ENCODE results near the gene TENM3.

Gene TENM3

GRCh38 chr4:182288534-182288933, 45.3 kb downstream of the TENM3 start:
- DNase-seq (ENCODE audit: low read depth in 2 of 2): no peak

- DNase-seq (ENCODE audit: low read depth in 2 of 2): no peak
Observed at GRCh38 chr4:182289809-182290208, 46.6 kb downstream of the TENM3 start.

- DNase-seq (ENCODE audit: low read depth in 2 of 2): no peak
Observed at GRCh38 chr4:182291175-182291574, 48.0 kb downstream of the TENM3 start.

GRCh38 chr4:182291597-182292270, 48.5 kb downstream of the TENM3 start:
- no peak for DNase-seq (ENCODE audit: low read depth in 2 of 2)

GRCh38 chr4:182292612-182293011, 49.4 kb downstream of the TENM3 start:
- no peak for DNase-seq (ENCODE audit: low read depth in 2 of 2)

GRCh38 chr4:182293691-182294255, 50.6 kb downstream of the TENM3 start:
- no peak for DNase-seq (ENCODE audit: low read depth in 2 of 2)

GRCh38 chr4:182294451-182294850, 51.2 kb downstream of the TENM3 start:
- no peak for DNase-seq (ENCODE audit: low read depth in 2 of 2)

GRCh38 chr4:182297659-182298058, 54.5 kb downstream of the TENM3 start:
- DNase-seq (ENCODE audit: low read depth in 2 of 2): no peak

- no peak for DNase-seq (ENCODE audit: low read depth in 2 of 2)
Observed at GRCh38 chr4:182301736-182302135, 58.5 kb downstream of the TENM3 start.

- DNase-seq (ENCODE audit: low read depth in 2 of 2): no peak
Observed at GRCh38 chr4:182303847-182304246, 60.6 kb downstream of the TENM3 start.

- no peak for DNase-seq (ENCODE audit: low read depth in 2 of 2)
Observed at GRCh38 chr4:182306792-182307507, 63.7 kb downstream of the TENM3 start.

- no peak for DNase-seq (ENCODE audit: low read depth in 2 of 2)
Observed at GRCh38 chr4:182307746-182308145, 64.5 kb downstream of the TENM3 start.

- DNase-seq (ENCODE audit: low read depth in 2 of 2): no peak
Observed at GRCh38 chr4:182309877-182310276, 66.7 kb downstream of the TENM3 start.

GRCh38 chr4:182310316-182310715, 67.1 kb downstream of the TENM3 start:
- no peak for DNase-seq (ENCODE audit: low read depth in 2 of 2)

- no peak for DNase-seq (ENCODE audit: low read depth in 2 of 2)
Observed at GRCh38 chr4:182310962-182311361, 67.8 kb downstream of the TENM3 start.

- DNase-seq (ENCODE audit: low read depth in 2 of 2): no peak
Observed at GRCh38 chr4:182314537-182314936, 71.3 kb downstream of the TENM3 start.

GRCh38 chr4:182318256-182318655, 75.1 kb downstream of the TENM3 start:
- no peak for DNase-seq (ENCODE audit: low read depth in 2 of 2)

GRCh38 chr4:182320092-182320491, 76.9 kb downstream of the TENM3 start:
- DNase-seq (ENCODE audit: low read depth in 2 of 2): no peak

- DNase-seq (ENCODE audit: low read depth in 2 of 2): no peak
Observed at GRCh38 chr4:182320580-182320979, 77.4 kb downstream of the TENM3 start.

GRCh38 chr4:182324282-182324681, 81.1 kb downstream of the TENM3 start:
- no peak for DNase-seq (ENCODE audit: low read depth in 2 of 2)

- DNase-seq (ENCODE audit: low read depth in 2 of 2): no peak
Observed at GRCh38 chr4:182325397-182325796, 82.2 kb downstream of the TENM3 start.

GRCh38 chr4:182325848-182326255, 82.7 kb downstream of the TENM3 start:
- DNase-seq (ENCODE audit: low read depth in 2 of 2): no peak

GRCh38 chr4:182328505-182328904, 85.3 kb downstream of the TENM3 start:
- no peak for DNase-seq (ENCODE audit: low read depth in 2 of 2)
